Spleen (tissue), 7 donors: ENCODE data around the gene CAPN10.

Experiments
- CTCF ChIP-seq, 11 experiments: fragments of 200-600 bp in 7 of 11; fragments of 450-650 bp in 4 of 11; sonication (generic) in 4 of 11; IDR thresholded peaks in 8 of 11; conservative IDR thresholded peaks in 3 of 11; 1 replicate in 7 of 11; 2 replicates in 4 of 11; pipeline versions ENCODE4 v1.4.0 to v1.8.0; 2016 to 2021; ENCODE audit warnings: antibody characterized with exemption in 11 of 11, inconsistent platforms in 4 of 11, mild to moderate bottlenecking in 1 of 11
- POLR2A ChIP-seq, 3 donors: fragments of 450-650 bp; IDR thresholded peaks; one replicate each; pipeline ENCODE4 v1.5.1; 2017; ENCODE audit warnings: antibody characterized with exemption in 3 of 3, mild to moderate bottlenecking in 1 of 3
- POLR2AphosphoS5 ChIP-seq, 3 donors: sonication (generic); formaldehyde crosslinking; IDR thresholded peaks; one replicate each; pipeline ENCODE4 v1.5.1; 2017; ENCODE audit warnings: antibody characterized with exemption in 3 of 3
- donor health status: DM: no; HTN: no; CAD: no; lungs with moderate emphysema.
- donor health status: DM: no; HTN: no; CAD: no.
- donor health status: DM: no; HTN: no; CAD: no.

GRCh38 chr2:240615820-240616547 is 29.4 kb downstream of the CAPN10 start:
- TF ChIP-seq POLR2A (IDR thresholded peaks at IDR 0.05), result no peak
- TF ChIP-seq CTCF (IDR thresholded peaks at IDR 0.05 in 8 of 11, conservative IDR thresholded peaks at IDR 0.05 in 3 of 11), result no peak
- TF ChIP-seq POLR2AphosphoS5 (IDR thresholded peaks at IDR 0.05), result no peak
